22Rv1 (cell line): Measurements from ENCODE around the gene MAPKAPK5.

Experiments
- H3K27ac ChIP-seq: fragments of 450-650 bp; 2 replicates; pipeline ENCODE4 v1.5.1; 2017
- CTCF ChIP-seq: fragments of 450-650 bp; IDR thresholded peaks from 2 replicates; pipeline ENCODE4 v1.5.1; 2017; ENCODE audit warnings: mild to moderate bottlenecking
- ZFX ChIP-seq: fragments of 450-650 bp; IDR thresholded peaks from 2 replicates; pipeline ENCODE4 v1.6.1; 2017; ENCODE audit warnings: antibody characterized with exemption, borderline replicate concordance

Gene MAPKAPK5, protein sequence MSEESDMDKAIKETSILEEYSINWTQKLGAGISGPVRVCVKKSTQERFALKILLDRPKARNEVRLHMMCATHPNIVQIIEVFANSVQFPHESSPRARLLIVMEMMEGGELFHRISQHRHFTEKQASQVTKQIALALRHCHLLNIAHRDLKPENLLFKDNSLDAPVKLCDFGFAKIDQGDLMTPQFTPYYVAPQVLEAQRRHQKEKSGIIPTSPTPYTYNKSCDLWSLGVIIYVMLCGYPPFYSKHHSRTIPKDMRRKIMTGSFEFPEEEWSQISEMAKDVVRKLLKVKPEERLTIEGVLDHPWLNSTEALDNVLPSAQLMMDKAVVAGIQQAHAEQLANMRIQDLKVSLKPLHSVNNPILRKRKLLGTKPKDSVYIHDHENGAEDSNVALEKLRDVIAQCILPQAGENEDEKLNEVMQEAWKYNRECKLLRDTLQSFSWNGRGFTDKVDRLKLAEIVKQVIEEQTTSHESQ

DNA sequence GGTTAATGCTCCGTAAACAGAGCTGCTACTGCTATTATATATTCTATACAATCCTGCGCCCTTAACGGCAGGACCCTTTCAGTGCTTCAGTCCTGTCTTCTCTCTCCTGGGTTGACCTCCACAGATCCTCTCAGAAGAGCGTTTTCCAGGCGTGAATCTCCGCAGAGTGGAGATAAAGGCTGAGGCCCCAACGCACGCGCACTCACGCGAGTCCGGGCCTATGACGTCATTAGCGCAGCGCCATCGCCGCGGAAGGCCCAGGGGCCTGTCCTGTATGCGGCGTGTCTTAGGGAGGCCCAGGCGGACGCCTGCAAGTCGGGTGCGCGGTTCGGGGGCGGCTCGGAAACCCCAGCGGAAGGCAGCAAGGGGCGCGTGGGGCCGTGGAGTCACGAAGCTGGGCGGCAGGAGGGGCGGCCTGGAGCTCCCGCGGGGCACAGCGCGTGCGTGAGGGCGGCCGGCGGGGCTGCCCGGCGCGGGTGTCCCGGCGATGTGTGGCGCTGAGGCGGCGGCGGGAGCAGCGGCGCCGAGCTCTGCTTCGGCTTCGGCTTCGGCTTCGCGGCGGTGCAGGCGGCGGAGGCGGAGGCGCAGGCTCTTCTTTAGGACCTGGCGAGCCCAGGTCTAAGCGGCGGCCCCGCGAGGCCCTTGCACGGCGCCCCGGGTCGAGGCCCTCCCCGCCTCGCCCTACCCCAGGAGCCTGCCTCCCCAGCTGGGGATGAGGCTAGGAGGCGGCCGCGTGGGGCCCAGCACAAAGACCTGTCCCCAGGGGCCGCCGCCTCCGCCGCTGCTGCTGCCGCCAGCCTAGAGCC, at the start of gene MAPKAPK5:
Gene MAPKAPK5 (plus strand): TSS at position 479 of the 806 bp plus-strand sequence. CDS start 506 bp downstream, outside the sequence.
- H3K27ac ChIP-seq: peak within 1 kb of the TSS; percentile 94
- no peak for TF ChIP-seq CTCF
- no peak for TF ChIP-seq ZFX

DNA sequence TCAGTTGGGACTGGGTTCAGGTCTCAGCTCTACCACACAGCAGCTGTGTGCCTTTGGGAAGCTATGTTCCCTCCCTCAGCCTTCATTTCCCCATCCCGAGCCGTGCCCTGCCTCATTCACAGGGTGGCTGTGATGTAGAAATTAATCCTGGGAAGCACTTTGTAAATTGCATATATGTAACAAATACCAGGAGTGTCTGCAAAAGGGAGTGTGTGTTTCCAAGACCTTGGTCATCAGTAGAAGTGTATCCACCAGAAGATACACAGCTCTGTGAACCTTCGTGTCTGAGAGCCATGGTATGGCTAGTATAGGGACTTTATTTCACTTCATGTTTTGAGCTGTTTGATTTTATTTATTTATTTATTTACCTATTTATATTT, 49.2 kb upstream of the MAPKAPK5 start:
- TF ChIP-seq ZFX: no peak
- no peak for TF ChIP-seq CTCF
- no peak overlapping the region for H3K27ac ChIP-seq

DNA sequence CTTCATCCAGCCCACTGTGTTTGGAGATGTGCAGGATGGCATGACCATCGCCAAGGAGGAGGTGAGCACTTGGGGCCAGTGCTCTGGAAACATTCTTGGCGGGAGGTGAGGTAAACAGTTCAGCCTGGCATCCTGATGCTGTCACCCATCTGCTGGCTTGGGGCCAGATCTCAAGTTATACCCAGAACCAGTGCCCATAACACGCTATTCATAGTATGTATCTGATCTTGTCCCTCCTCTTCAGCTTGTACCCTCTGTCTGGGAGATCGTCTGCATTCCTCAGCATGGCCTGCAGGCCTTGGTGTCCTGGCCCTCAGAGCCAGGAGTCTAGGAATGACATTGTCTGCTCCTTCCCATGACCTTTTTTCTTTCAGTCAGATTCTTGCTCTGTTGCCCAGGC, 43.8 kb upstream of the MAPKAPK5 start:
- no peak for TF ChIP-seq CTCF
- no peak overlapping the region for H3K27ac ChIP-seq

- TF ChIP-seq CTCF (no peak), ZFX (no peak)
- H3K27ac ChIP-seq: no peak overlapping the region
These were observed 42.3 kb upstream of the MAPKAPK5 start for GRCh38 chr12:111799758-111800157.

- TF ChIP-seq CTCF: no peak
- TF ChIP-seq ZFX: no peak
- H3K27ac ChIP-seq: no peak overlapping the region
These were observed 38.9 kb upstream of the MAPKAPK5 start for GRCh38 chr12:111803038-111803626.

- H3K27ac ChIP-seq: no peak overlapping the region
- TF ChIP-seq CTCF (no peak), ZFX (no peak)
These were observed 38.2 kb upstream of the MAPKAPK5 start for GRCh38 chr12:111803851-111804250.
